K562 treated with DMSO at 1 percent for 24 hours (cell line): ENCODE data around the gene C11orf87. TPM values are rescaled to one million over a fixed set of nuclear protein-coding genes. Genes with fewer than 3 reads are reported as not detected.

Experiments
- total RNA-seq: library from RNA; unstranded; fragments of 300-600 nt; gene quantifications from 2 replicates; pipeline ENCODE4 v1.2.3, GENCODE V29; 2022; ENCODE audit warnings: low read depth; ENCODE audit not compliant: insufficient read depth

Gene C11orf87
- total RNA-seq, result not detected in 2 replicates

GRCh38 chr11:109421981-109422869, at the start of gene C11orf87:
Gene C11orf87 (plus strand): TSS chr11:109422190. CDS start chr11:109423634, 1,444 bp downstream.

